Thoracic aorta (tissue), 2 donors: ENCODE measurements around the gene PCDHGA6. TPM values are rescaled to one million over a fixed set of nuclear protein-coding genes. Genes with fewer than 3 reads are reported as not detected.
"Not testable (repeated sequence)": the region's sequence is repeated elsewhere in the genome, so short reads cannot be mapped to it uniquely, and the experiment has no call there.

Experiments
- ATAC-seq: fragments of 150-250 bp; one replicate; pipeline ENCODE4 v1.8.0; 2017; ENCODE audit warnings: low read depth; ENCODE audit not compliant: insufficient number of reproducible peaks, low FRiP score
- DNase-seq: peaks from one replicate; pipeline ENCODE4 v3.0.0-alpha.2; 2020; ENCODE audit warnings: low spot score
- H3K27ac ChIP-seq, 2 donors: fragments of 200-600 bp; sonication (generic); 1 replicate in 1 of 2; 2 replicates in 1 of 2; pipeline ENCODE4 v1.5.1; 2016; ENCODE audit warnings: mild to moderate bottlenecking in 2 of 2, moderate library complexity in 2 of 2
- H3K27me3 ChIP-seq: fragments of 200-600 bp; sonication (generic); replicated peaks from 2 replicates; pipeline ENCODE4 v1.6.0; 2016; ENCODE audit warnings: mild to moderate bottlenecking; ENCODE audit not compliant: insufficient read depth
- H3K36me3 ChIP-seq: fragments of 200-600 bp; sonication (generic); one replicate; pipeline ENCODE4 v1.5.1; 2016
- H3K4me1 ChIP-seq, 2 donors: fragments of 200-600 bp; sonication (generic); 1 replicate in 1 of 2; 2 replicates in 1 of 2; pipeline versions ENCODE4 v1.5.1 to v1.6.0; 2016; ENCODE audit warnings: low read depth in 2 of 2, mild to moderate bottlenecking in 1 of 2; ENCODE audit not compliant: control insufficient read depth in 1 of 2
- H3K4me3 ChIP-seq: fragments of 200-600 bp; sonication (generic); 2 replicates; pipeline ENCODE4 v1.5.1; 2016; ENCODE audit warnings: mild to moderate bottlenecking
- H3K9me3 ChIP-seq: fragments of 200-600 bp; sonication (generic); 2 replicates; pipeline ENCODE4 v1.5.1; 2016
- CTCF ChIP-seq: fragments of 200-600 bp; sonication (generic); IDR thresholded peaks from one replicate; pipeline ENCODE4 v1.5.1; 2019; ENCODE audit warnings: antibody characterized with exemption
- total RNA-seq, 2 donors: library from RNA; depleted of rRNA; stranded (reverse); fragments of >200 nt; gene quantifications; one replicate each; pipeline versions ENCODE4 v1.1.0 to v1.2.3, GENCODE V29; 2016

Gene PCDHGA6
- total RNA-seq, 2 donors from 2014 or later = 12.0 to 13.1 TPM

- no peaks in the 10 kb centered on the region for H3K36me3 ChIP-seq
- H3K27ac ChIP-seq = no peak within 1 kb of the TSS
- H3K4me1 ChIP-seq = no peaks in the 10 kb centered on the region
- no peak for TF ChIP-seq CTCF
- peaks cover 90% of the 10 kb centered on the region for H3K9me3 ChIP-seq
- peak within 1 kb of the TSS; percentile 55 for H3K4me3 ChIP-seq
- DNase-seq (no peak), ATAC-seq (no peak)
- no peaks in the 10 kb centered on the region for H3K27me3 ChIP-seq
These were observed 29.0 kb downstream of the PCDHGA6 start, which contains the start of gene PCDHGA9 for GRCh38 chr5:141402553-141403243. PCDHGA9 (plus strand) TSS chr5:141402778; CDS start chr5:141402953, 175 bp downstream.

GRCh38 chr5:141403387-141403786 is 29.7 kb downstream of the PCDHGA6 start:
- peaks cover 93% of the 10 kb centered on the region for H3K9me3 ChIP-seq
- no peak overlapping the region for H3K27ac ChIP-seq
- no peaks in the 10 kb centered on the region for H3K36me3 ChIP-seq
- H3K4me3 ChIP-seq = peak overlapping the region; percentile 55
- no peaks in the 10 kb centered on the region for H3K4me1 ChIP-seq
- ATAC-seq = no peak
- no peak for DNase-seq
- TF ChIP-seq CTCF = no peak
- no peaks in the 10 kb centered on the region for H3K27me3 ChIP-seq

- not testable (repeated sequence) for DNase-seq, ATAC-seq
- H3K4me3 ChIP-seq = peak within 1 kb of the TSS; percentile 49
These were observed 34.3 kb downstream of the PCDHGA6 start, which contains the start of gene PCDHGB6 for GRCh38 chr5:141407790-141408505. PCDHGB6 (plus strand) TSS chr5:141408021; CDS start chr5:141408203, 182 bp downstream.

GRCh38 chr5:141409598-141410306 is 36.1 kb downstream of the PCDHGA6 start:
- no peak overlapping the region for H3K27ac ChIP-seq
- no peaks in the 10 kb centered on the region for H3K36me3 ChIP-seq
- no peak for DNase-seq
- TF ChIP-seq CTCF = no peak
- peak overlapping the region; percentile 2 for H3K4me3 ChIP-seq
- H3K4me1 ChIP-seq = no peaks in the 10 kb centered on the region
- no peaks in the 10 kb centered on the region for H3K27me3 ChIP-seq
- ATAC-seq = no peak
- H3K9me3 ChIP-seq = peaks cover 97% of the 10 kb centered on the region

More at GRCh38 chr5:141407790-141408505, 34.3 kb downstream of the PCDHGA6 start, which contains the start of gene PCDHGB6:
- not testable (repeated sequence) for H3K27ac ChIP-seq, H3K4me1 ChIP-seq, H3K27me3 ChIP-seq, H3K36me3 ChIP-seq
- H3K9me3 ChIP-seq = peaks cover 99% of the 10 kb centered on the region

- H3K36me3 ChIP-seq = no peaks in the 10 kb centered on the region
- no peak for TF ChIP-seq CTCF
- no peaks in the 10 kb centered on the region for H3K27me3 ChIP-seq
- H3K4me1 ChIP-seq = no peaks in the 10 kb centered on the region
- no peak for DNase-seq
- H3K4me3 ChIP-seq = no peak overlapping the region
- H3K9me3 ChIP-seq = peaks cover 98% of the 10 kb centered on the region
- no peak overlapping the region for H3K27ac ChIP-seq
- ATAC-seq = no peak
These were observed 37.9 kb downstream of the PCDHGA6 start for GRCh38 chr5:141411575-141411974.
